HEK293 (cell line): Measurements from ENCODE around the gene SWI5.

ENCODE experiments used
- KLF16 ChIP-seq: fragments of 450-650 bp; formaldehyde crosslinking; IDR thresholded peaks from 2 replicates; pipeline ENCODE4 v1.5.1; 2017; ENCODE audit warnings: missing biosample characterization, missing genetic modification characterization
- TF ChIP-seq, protein P1 (sequence below): fragments of 450-650 bp; formaldehyde crosslinking; IDR thresholded peaks from 2 replicates; pipeline ENCODE4 v1.5.1; 2016; ENCODE audit warnings: missing biosample characterization, missing genetic modification characterization
- TF ChIP-seq, protein P2 (sequence below): fragments of 450-650 bp; formaldehyde crosslinking; IDR thresholded peaks from 2 replicates; pipeline ENCODE4 v1.5.1; 2016; ENCODE audit warnings: missing biosample characterization, missing genetic modification characterization

DNA sequence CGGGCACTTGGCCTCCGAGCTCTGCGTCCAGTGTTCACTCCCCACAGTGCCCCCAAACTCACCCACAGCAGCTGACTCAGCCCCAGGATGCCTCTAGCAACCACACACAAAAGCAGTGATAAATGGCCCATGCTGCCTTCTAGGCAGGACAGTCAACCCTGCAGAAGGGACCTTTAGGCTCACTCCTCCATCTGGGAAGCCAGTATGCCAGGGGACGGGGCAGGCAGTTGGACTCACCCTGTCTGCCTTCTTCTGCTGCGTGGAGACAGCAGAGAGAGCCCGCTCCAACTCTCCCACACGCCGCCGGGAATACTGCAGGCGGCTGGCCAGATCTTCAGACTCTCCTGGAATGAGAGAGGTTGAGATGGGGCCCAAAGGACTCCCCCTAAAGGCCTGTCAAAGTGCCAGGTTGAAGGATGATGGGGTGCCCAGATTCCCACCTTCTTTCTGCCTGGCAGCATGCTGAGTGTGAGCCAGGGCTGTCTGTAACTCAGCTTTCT lies 10.7 kb upstream of the SWI5 start:
- TF ChIP-seq, protein P1, sequence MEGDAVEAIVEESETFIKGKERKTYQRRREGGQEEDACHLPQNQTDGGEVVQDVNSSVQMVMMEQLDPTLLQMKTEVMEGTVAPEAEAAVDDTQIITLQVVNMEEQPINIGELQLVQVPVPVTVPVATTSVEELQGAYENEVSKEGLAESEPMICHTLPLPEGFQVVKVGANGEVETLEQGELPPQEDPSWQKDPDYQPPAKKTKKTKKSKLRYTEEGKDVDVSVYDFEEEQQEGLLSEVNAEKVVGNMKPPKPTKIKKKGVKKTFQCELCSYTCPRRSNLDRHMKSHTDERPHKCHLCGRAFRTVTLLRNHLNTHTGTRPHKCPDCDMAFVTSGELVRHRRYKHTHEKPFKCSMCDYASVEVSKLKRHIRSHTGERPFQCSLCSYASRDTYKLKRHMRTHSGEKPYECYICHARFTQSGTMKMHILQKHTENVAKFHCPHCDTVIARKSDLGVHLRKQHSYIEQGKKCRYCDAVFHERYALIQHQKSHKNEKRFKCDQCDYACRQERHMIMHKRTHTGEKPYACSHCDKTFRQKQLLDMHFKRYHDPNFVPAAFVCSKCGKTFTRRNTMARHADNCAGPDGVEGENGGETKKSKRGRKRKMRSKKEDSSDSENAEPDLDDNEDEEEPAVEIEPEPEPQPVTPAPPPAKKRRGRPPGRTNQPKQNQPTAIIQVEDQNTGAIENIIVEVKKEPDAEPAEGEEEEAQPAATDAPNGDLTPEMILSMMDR (tag by site-specific recombination) = no peak
- no peak for TF ChIP-seq KLF16 (tag by site-specific recombination)
- TF ChIP-seq, protein P2, sequence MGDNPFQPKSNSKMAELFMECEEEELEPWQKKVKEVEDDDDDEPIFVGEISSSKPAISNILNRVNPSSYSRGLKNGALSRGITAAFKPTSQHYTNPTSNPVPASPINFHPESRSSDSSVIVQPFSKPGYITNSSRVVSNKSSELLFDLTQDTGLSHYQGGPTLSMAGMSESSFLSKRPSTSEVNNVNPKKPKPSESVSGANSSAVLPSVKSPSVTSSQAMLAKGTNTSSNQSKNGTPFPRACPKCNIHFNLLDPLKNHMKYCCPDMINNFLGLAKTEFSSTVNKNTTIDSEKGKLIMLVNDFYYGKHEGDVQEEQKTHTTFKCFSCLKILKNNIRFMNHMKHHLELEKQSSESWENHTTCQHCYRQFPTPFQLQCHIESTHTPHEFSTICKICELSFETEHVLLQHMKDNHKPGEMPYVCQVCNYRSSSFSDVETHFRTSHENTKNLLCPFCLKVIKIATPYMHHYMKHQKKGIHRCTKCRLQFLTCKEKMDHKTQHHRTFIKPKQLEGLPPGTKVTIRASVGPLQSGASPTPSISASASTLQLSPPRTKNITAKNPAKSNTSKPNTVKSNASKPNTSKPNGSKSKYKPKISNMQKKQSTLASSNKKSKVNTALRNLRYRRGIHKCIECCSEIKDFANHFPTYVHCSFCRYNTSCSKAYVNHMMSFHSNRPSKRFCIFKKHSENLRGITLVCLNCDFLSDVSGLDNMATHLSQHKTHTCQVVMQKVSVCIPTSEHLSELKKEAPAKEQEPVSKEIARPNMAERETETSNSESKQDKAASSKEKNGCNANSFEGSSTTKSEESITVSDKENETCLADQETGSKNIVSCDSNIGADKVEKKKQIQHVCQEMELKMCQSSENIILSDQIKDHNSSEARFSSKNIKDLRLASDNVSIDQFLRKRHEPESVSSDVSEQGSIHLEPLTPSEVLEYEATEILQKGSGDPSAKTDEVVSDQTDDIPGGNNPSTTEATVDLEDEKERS (tag by site-specific recombination) = no peak
